RPMI7951 (cell line): ENCODE measurements around the gene RFT1. TPM values are rescaled to one million over a fixed set of nuclear protein-coding genes. Genes with fewer than 3 reads are reported as not detected.
A peak's percentile ranks its signal among the peaks of the same experiment; 100 is the strongest.
"Not testable (repeated sequence)": the region's sequence is repeated elsewhere in the genome, so short reads cannot be mapped to it uniquely, and the experiment has no call there.

ENCODE experiments used
- DNase-seq: peaks from one replicate; pipeline ENCODE4 v3.0.0-alpha.2; 2012; ENCODE audit warnings: low read depth
- total RNA-seq: library from RNA; depleted of rRNA; stranded (reverse); fragments of >200 nt; shearing (Covaris generic); gene quantifications from 2 replicates; pipeline ENCODE4 v1.2.3, GENCODE V29; 2014

Gene RFT1
- total RNA-seq, 1 experiment from 2014 or later = 15.7 TPM

DNA sequence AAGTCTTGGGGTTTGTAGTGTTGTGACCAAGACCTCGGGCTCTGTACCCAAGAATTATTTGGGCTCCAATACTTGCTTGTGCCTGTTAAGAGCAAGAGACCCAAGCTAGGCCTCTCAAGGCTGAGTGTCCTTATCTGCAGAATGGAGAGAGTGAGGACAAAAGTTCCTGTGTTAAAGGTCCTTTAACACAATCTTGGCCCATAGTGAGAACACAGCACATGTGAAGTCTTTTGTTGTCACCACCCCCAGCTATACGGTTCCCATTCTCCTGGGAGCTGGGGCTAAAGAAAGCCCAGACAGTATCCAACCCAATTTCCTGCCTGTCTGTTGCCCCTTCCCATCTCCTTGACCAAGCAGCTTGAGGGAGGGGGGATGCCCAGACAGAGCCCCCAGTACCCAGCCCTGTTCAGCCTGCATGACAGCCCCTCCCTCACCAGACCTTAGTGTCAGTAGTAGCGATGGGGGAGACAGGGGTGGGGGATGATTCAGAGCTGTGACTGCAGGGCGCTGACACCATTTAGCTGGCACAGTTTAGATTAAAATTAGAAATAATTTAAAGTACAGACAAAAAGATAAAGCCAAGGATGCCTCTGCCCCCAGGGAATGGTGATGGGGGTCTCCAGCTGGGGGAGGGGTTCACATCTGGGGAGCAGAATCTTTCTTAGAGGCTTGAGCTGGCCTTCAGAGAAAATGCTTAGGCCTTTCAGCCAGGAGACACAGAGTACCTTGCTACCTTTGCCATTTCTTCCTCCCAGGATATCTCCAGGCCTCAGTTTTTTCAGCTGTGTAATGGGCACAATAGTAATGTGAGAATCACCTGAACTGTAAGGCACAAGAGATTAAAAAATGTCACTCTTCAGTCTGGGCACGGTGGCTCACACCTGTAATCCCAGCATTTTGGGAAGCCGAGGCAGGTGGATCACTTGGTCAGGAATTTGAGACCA, 33.5 kb upstream of the RFT1 start:
- peak; percentile 24 for DNase-seq

DNA sequence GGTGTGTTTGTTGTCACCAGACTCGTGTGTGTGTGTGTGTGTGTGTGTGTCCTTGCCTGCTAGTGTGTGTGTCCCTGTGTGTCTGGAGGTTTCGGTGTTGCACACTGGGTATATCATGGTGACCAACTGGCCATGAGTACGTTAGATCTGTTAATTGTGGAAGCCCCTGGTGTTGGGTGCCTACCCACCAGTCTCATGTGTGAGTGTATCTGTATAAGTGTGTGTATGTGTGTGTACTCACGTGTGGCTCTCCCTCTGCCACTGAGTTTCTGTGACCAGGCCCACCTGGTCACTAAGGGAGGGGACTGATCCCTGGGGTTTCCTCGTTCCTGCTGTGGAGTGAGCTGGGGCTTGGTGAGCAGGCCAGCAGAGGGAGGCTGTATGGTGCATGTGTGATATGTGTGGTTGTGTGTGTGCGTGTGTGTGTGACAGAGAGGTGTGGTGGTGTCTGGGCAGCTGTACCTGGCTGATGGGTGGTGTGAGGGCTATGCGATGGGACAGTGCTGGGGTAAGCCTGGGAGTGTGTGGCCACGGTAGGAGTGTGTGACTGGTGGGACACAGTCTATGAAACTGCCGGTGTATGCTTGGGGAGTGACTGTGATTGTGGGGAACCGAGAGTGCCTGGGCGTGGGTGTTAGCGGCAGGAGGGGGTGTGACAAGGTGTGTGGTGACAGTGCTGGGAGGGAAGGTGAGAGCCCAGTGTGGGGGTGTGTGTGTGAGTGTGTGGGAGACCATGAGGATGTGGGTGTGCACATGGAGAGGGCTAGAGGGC, 32.6 kb upstream of the RFT1 start:
- peak; percentile 35 for DNase-seq

DNA sequence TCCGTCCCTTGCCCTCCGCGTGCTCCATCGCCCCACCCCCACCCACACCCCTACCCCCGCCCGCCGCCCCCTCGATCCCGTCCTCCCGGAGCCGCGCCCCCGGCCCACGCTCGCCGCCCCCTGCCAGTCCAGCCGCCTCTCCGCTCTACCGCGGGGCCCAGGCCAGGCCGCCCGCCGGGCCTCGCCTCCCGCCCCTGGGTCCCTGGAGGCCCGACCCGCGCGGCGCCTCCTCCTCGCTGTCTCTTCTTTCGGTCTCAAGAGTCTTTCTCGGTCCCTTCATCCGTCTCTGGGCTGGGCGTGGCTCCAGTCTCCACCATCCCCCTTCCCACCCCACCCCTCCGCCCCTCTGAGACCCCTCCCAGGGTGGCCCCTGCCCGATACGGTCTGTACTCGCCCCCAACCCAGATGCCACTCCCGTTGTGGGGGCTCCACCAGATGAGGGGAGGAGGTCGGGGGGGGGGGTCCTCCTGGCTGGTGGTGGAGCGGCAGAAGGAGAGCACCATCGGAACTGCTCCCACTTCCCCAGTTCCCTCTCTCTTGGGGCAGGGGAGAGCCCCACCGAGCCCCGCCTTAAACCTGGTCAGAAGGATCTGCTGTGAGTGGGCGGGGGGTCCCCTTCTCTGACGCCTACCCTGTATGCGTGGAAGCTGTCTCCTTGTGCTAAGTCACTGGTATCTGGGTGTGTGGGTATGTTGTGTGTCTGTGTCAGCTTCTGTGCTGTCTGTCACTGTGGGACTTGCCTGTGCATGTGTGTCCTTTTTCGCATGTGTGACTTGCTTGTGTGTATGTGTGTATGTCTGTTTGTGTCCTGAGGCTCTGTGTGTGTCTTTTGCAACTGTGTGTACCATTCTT, 31.8 kb upstream of the RFT1 start:
- peak; percentile 26 for DNase-seq

DNA sequence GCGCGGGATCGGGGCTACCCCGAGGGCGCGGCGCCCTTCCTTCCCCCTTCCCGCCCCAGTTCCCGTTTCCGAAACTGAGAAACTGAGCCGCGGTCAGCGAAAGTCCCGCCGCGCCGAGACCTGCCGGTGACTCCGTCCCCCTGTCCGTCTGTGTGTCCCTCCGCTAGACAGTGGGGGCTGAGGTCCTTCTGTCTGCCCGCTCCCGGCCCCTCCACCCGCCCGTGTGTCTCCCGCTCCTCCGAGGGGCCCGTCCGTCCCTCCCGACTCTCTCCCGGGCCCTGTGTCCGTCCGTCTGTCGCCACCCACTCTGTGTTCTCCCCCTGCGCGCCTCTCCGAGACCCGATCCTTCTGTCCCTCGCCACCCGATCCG, 31.2 kb upstream of the RFT1 start:
- peak; percentile 19 for DNase-seq

GRCh38 chr3:53160660-53161449, 30.6 kb upstream of the RFT1 start, which contains the start of gene PRKCD:
Gene PRKCD (plus strand): TSS chr3:53161209. CDS start chr3:53178423, 17,214 bp downstream.
- DNase-seq = peak; percentile 93

- no peak for DNase-seq
Observed at GRCh38 chr3:53160061-53160659, 29.9 kb upstream of the RFT1 start.

GRCh38 chr3:53159156-53160060, 29.2 kb upstream of the RFT1 start:
- no peak for DNase-seq

GRCh38 chr3:53158765-53159155, 28.5 kb upstream of the RFT1 start:
- no peak for DNase-seq

- no peak for DNase-seq
Observed at GRCh38 chr3:53157974-53158580, 27.8 kb upstream of the RFT1 start.

DNA sequence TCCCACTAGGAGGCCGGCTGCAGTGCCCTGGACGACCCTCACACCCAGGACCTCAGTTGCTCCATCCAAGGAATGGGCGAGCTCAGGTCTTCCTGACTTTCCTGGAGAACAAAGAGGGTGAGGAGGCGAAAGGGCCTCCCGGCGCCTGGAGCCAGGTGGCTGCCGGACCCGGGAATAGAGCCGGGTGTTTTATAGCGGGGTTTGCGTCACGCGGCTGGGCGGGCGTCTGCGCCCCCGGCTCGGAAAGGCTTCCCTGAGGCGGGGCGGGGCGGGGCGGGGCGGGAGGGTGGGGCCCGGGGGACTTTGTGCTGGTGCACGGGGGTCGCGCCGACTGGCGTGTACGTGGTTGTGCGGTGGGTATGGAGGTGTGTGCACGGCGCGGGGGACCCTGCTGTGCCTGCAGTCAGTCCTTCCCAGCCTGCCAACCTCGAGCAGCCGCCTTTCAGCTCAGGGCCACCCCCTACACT, 26.2 kb upstream of the RFT1 start:
- no peak for DNase-seq

DNA sequence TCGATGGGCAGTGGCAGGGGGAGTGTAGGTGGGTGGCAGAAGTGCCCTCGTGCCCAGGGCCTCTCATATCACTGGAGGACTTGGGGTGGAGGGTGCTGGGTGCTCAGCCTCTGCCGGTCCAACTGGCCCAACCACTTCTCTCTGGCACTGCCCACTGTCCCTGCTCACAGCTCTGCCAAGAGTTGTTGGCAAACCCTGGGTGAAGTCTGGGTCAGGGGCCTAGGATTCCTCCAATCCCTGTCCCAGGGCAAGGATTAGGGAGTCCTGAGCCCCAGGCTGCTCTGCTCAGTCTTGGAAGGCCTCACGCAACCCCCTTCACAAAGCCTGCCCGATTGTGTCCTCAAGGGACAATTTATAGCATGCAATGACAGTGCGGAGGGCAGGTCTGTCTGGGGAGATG, 25.5 kb upstream of the RFT1 start:
- no peak for DNase-seq

- peak; percentile 39 for DNase-seq
Observed at GRCh38 chr3:53154881-53155285, 24.6 kb upstream of the RFT1 start.

DNA sequence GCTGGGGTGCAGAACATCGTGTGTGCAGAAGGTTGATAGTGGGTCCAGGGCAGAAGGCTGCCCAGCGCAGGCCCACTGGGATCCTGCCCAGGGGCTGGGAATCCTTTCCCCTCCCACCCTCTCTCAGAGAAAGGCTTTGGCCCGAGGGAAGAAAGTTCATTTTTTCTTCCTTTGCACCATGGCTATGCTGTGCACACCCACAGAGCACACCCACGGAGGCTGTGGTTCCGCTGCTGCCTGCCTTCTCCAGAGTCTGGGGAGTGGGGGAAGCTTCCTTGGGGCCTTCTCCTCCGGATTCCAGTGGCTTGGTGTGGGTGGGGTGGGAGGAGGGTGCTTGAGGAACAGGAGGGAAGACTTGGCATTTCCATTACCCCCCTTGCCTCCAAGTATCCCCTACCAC, 23.7 kb upstream of the RFT1 start:
- DNase-seq = no peak

GRCh38 chr3:53153264-53153823, 23.1 kb upstream of the RFT1 start:
- no peak for DNase-seq

- DNase-seq = no peak
Observed at GRCh38 chr3:53151870-53152660, 21.8 kb upstream of the RFT1 start.

DNA sequence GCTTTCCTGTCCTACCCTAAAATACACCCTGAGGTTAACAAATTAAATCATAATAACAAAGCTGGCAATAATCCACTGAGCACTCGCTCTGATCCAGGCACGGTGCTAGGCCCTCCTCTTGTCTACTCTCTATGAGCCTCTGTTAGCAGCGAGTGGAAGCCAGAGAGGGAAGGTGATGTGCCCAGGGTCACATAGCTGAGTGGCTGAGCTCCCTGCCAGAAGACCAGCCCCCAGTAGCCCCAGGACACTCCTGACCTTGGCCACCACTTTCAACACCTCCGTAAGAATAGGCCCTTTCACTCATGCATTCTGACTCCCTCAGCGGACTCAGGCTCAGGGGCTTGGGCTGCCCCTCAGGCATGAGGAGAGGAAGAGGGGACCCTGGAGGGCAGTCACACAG, 21.2 kb upstream of the RFT1 start:
- no peak for DNase-seq

- not testable (repeated sequence) for DNase-seq
Observed at GRCh38 chr3:53151086-53151438, 20.8 kb upstream of the RFT1 start.
